NOMO-1 treated with DMSO at 0.1 percent for 48 hours (cell line): Measurements from ENCODE around the gene MAG.

Source experiments
- DNase-seq: peaks from one replicate; lab custom pipeline; 2025; ENCODE audit not compliant: unreplicated experiment; lab: John Stamatoyannopoulos, UW

Gene MAG

GRCh38 chr19:35291916-35292315 is at the start of gene MAG:
Gene MAG, plus strand, starts transcription at chr19:35292161. Its CDS starts 3,248 bp downstream, at chr19:35295409.
- DNase-seq = no peak

- DNase-seq = no peak
Observed at GRCh38 chr19:35246466-35247092, 45.4 kb upstream of the MAG start.

DNA sequence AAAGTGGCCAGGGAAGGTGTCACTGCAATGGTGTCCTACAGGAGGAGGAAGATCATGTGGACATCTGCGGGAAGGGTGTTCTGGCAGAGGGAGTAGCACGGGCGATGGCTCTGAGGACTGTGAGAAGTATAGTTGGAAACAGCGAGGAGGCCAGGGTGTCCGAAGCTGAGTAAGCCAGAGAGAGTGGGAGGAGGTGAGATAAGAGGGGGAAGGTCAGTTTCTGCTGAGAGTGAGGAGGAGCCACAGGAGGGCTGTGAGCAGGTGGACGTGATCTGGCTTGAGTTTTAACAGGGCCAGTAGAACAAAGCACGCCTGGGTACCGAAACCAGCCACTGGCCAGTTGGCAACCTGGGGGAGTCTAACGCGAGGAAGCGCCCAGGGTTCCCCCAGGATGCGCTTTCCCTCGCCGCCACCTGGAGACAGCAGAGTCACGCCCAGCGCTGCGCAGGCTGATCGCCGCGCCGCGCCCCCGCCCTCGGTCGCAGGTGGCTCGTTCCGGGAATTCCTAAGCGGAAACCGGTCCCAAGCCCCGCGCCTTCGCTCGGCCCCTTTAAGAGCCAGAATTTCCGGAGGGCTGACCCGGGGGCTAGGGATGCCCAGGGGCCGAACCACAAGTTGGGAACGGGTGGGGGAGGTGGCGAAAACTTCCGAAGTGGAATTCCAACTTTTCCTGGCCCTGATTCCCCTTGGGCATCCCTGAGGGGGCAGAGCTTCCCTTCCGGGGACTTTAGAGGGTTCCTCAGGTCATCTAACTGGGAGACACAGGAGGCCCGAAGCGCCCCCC is 44.2 kb upstream of the MAG start:
- no peak for DNase-seq

GRCh38 chr19:35248310-35249145 is 43.4 kb upstream of the MAG start, which contains the start of gene LSR:
Gene LSR, plus strand, starts transcription at chr19:35249002. Its CDS starts 21 bp downstream, at chr19:35249023.
- no peak for DNase-seq

- no peak for DNase-seq
Observed at GRCh38 chr19:35249146-35249847, 42.7 kb upstream of the MAG start.

DNA sequence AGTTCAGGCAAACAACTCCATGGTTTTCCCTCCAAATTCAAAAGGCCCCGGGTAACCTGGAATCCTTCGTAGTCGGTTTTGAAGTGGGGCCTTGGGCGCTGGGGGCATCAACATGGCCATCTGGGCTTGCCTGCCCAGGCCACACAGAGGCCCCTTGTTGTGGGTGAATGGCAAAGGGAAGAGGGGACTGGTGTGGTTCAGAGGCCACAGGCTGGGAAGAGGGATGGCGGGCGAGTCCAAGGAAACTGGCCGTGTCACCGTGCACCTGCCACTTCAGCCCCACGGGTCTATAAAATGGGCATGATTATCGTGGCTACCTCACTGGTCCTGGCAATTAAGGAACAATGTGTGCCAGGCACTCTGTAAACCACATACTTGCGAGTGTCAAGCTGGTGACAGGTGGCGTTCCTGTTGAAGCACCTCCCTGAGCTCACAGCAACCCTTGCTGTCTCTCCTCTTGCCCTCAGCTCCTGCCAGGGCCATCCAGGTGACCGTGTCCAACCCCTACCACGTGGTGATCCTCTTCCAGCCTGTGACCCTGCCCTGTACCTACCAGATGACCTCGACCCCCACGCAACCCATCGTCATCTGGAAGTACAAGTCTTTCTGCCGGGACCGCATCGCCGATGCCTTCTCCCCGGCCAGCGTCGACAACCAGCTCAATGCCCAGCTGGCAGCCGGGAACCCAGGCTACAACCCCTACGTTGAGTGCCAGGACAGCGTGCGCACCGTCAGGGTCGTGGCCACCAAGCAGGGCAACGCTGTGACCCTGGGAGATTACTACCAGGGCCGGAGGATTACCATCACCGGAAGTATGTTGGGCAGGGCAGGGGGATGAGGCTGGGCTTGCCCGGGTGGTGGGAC is 41.9 kb upstream of the MAG start:
- DNase-seq = no peak

- no peak for DNase-seq
Observed at GRCh38 chr19:35251456-35251855, 40.5 kb upstream of the MAG start.

- no peak for DNase-seq
Observed at GRCh38 chr19:35253316-35254286, 38.4 kb upstream of the MAG start.

DNA sequence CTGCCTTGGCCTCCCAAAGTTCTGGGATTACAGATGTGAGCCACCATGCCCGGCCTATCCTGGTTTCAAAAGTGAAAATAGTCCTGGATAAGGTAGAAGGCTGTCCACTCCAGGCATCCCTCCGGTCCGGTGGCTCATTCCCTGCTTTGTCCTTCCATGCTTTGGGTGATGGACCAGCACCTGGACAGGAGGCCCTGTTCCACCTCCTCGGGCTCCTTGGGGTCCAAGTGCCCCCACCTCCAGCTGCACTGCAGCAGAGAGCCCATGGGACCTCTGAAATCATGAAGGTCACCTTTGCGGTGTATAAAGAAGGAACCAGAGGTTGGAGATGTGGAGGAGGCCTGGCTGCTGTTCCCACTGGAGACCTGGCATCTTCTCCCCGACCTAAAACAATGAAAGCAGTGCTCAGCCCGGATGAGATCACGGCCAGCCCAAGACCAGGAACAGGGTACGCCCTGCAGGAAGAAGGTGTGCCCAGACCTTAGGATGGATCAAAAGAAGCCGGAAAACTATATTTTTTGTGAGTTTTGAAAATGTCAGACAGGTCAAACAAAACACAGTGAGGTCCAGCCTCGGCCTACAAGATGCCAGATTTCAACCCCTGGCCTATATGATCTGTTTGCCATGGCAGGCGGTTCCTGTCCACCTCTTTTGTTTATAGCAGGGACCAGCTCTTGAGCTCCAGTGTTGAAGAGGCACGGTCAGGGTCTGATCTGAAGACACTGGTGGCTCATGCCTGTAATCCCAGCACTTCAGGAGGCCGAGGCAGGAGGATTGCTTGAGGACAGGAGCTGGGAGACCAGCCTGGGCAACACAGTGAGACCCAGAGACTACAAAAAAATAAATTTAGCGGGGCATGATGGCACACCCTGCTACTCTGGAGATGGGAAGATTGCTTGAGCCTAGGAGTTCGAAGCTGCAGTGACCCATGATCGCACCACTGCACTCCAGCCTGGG is 37.3 kb upstream of the MAG start:
- no peak for DNase-seq

DNA sequence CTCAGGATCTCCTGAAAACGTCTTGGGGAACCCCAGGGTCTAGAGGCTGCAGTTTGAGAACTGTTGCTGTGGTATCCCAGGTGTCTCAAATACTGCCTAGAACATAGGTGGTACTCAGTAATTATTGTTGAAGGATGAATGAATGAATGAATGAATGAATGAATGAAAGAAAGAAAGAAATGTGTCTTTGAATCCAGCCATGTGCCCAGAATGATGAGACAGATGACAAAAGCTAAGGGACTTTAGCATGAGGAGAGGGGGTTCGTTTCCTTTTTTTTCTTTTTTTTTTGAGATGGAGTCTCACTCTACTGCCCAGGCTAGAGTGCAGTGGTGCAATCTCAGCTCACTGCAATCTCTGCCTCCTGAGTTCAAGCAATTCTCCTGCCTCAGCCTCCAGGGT is 35.4 kb upstream of the MAG start:
- no peak for DNase-seq

DNA sequence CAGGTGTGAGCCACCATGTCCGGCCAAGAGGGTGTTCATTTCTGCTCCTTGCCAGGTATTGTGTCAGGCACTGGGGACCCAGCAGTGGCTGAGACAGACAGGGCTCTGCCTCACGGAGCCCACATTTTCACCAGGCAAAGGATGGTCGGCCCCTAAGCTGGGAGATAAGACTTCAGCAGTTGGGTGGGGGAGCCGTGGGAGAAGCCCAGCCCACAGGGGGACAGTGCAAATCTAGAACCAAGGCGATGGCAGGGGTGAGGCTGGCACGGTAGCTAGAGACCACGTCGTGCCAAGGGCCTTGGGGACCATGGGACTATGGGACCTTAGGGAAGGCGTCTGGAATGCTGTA is 34.9 kb upstream of the MAG start:
- DNase-seq = no peak

DNA sequence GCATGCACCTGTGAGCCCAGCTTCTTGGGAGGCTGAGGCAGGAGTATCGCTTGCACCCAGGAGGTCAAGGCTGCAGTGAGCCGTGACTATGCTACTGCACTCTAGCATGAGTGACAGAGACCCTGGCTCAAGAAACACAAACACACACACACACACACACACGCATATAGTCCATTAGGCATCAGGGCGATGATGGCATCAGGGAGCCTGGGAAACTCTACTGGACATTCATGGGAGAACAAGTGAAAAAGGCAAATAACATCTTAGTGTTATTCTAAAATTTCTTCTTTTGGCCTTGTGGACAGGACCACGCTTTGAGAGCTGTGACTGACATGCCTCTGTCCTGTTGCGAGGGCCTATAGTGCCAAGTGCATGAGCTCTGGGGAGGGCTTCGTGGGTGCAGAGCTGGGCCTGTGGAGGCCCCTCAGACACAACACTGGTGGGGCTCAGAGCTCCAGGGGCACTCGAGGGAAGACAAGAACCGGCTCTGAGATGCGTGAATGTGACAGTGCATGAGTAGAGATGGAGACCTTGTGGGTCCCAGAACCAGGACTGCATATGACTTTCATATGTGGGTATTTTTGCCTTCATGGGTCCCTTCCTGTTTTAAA is 31.2 kb upstream of the MAG start:
- DNase-seq = no peak

DNA sequence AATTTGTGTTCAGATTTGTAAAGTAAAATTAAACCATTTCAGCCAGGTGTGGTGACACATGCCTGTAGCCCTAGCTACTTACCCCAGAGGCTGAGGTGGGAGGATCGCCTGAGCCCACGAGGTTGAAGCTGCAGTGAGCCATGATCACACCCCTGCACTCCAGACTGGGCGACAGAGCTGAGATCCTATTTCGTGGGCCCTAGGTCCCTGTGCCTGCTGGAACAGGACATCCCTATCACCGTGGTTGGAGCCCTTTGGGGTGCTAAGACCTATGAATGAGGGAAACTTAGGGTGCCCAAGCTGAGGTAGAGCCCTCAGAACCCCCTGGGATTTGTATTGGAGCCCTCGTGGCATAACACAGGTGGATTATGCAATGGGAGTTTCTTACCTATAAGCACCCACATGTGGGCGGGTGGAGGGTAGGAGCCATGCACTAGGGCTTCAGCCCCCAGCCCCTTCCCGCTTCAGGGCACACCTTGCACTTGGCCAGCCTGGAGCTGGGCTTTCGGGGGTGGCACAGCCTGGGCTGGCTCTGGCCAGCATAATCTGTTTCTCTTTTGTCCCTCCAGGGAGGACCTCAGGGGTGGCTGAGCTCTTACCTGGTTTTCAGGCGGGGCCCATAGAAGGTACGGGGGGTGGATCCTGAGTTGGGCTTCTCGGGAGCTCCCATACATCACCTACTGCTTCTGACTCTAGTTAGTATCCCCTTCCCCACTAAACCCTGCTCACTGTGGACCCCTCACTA is 30.4 kb upstream of the MAG start:
- no peak for DNase-seq

DNA sequence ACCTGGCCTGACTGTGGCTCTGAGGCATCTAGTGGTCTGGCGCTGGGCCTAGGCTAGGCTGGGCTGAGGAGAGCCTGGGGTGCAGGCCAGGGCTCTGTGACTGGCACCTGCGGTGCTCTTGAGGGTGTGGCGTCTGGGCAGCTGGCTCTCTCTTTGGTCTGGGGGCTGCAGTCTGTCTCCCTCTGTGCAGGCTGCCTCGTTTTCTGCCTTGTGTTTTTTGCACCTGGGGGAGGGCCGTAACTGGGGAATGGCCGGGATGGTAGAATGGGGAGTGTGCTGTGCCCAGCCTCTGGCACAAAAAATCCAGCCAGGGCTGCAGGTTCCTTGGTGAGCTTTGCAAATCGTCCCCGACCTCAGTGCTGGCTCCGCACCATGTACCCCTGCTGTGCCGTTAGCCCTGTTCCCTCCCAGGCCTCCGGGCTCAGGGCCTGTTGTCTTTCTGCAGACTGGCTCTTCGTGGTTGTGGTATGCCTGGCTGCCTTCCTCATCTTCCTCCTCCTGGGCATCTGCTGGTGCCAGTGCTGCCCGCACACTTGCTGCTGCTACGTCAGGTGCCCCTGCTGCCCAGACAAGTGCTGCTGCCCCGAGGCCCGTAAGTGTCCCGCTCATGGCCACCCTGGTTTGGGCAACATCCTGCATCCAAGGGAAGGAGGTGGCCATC is 29.7 kb upstream of the MAG start:
- no peak for DNase-seq

- peak; percentile 15 for DNase-seq
Observed at GRCh38 chr19:35264268-35265125, 27.5 kb upstream of the MAG start.
